HepG2 (cell line): ENCODE results near the gene CAPN10. TPM values are rescaled to one million over a fixed set of nuclear protein-coding genes. Genes with fewer than 3 reads are reported as not detected.
A peak's percentile ranks its signal among the peaks of the same experiment; 100 is the strongest.

ENCODE experiments used
- BCL6 ChIP-seq: IDR thresholded peaks from 2 replicates; pipeline ENCODE4 v1.6.1; 2016; ENCODE audit warnings: missing genetic modification reagents, missing compliant biosample characterization
- DDIT3 ChIP-seq: sonication (generic); formaldehyde crosslinking; IDR thresholded peaks from 2 replicates; pipeline ENCODE4 v1.4.0; 2020; ENCODE audit warnings: mild to moderate bottlenecking, missing genetic modification reagents
- HMGA1 ChIP-seq: sonication (generic); formaldehyde crosslinking; conservative IDR thresholded peaks from 2 replicates; pipeline ENCODE4 v1.4.0; 2020; ENCODE audit warnings: missing genetic modification reagents
- HMGXB3 ChIP-seq: sonication (generic); formaldehyde crosslinking; IDR thresholded peaks from 2 replicates; pipeline ENCODE4 v1.4.0; 2020; ENCODE audit warnings: missing genetic modification reagents, borderline replicate concordance
- KAT8 ChIP-seq: IDR thresholded peaks from 2 replicates; pipeline ENCODE4 v1.6.1; 2016; ENCODE audit warnings: missing genetic modification reagents, missing compliant biosample characterization
- MTF1 ChIP-seq: sonication (generic); formaldehyde crosslinking; IDR thresholded peaks from 2 replicates; pipeline ENCODE4 v1.5.0; 2020; ENCODE audit warnings: missing genetic modification reagents
- NKX3-1 ChIP-seq: sonication (generic); formaldehyde crosslinking; IDR thresholded peaks from 2 replicates; pipeline ENCODE4 v1.5.0; 2020; ENCODE audit warnings: missing genetic modification reagents
- STAT6 ChIP-seq: sonication (generic); formaldehyde crosslinking; IDR thresholded peaks from 2 replicates; pipeline ENCODE4 v1.4.0; 2020; ENCODE audit warnings: missing genetic modification reagents, mild to moderate bottlenecking, borderline replicate concordance
- ZBTB14 ChIP-seq: sonication (generic); formaldehyde crosslinking; IDR thresholded peaks from 2 replicates; pipeline ENCODE4 v1.4.0; 2020; ENCODE audit warnings: missing genetic modification reagents
- ZBTB4 ChIP-seq: sonication (generic); formaldehyde crosslinking; IDR thresholded peaks from 2 replicates; pipeline ENCODE4 v1.4.0; 2020; ENCODE audit warnings: missing genetic modification reagents, mild to moderate bottlenecking, borderline replicate concordance
- ZFY ChIP-seq: sonication (generic); formaldehyde crosslinking; IDR thresholded peaks from 2 replicates; pipeline ENCODE4 v1.4.0; 2020; ENCODE audit warnings: missing genetic modification reagents
- ZNF350 ChIP-seq: sonication (generic); formaldehyde crosslinking; IDR thresholded peaks from 2 replicates; pipeline ENCODE4 v1.4.0; 2020; ENCODE audit warnings: mild to moderate bottlenecking, low read depth, missing genetic modification reagents, borderline replicate concordance
- ZNF670 ChIP-seq: sonication (generic); formaldehyde crosslinking; IDR thresholded peaks from 2 replicates; pipeline ENCODE4 v1.8.0; 2022; ENCODE audit warnings: mild to moderate bottlenecking, missing genetic modification reagents, borderline replicate concordance
- ZSCAN21 ChIP-seq: sonication (generic); formaldehyde crosslinking; IDR thresholded peaks from 2 replicates; pipeline ENCODE4 v1.8.0; 2022; ENCODE audit warnings: mild to moderate bottlenecking, missing genetic modification reagents, moderate library complexity, borderline replicate concordance
- polyA plus RNA-seq, 8 experiments: library from polyadenylated mRNA; depleted of rRNA in 3 of 8; stranded (reverse) in 7 of 8; unstranded in 1 of 8; fragments of >200 nt; fragmentation: Illumina TruSeq in 4 of 8; extraction: Trizol in 4 of 8; gene quantifications; 2 replicates each; pipeline versions ENCODE4 v1.2.1 to v1.2.3, GENCODE V29; 2011 to 2016; ENCODE audit warnings: low read depth in 4 of 8, missing spikeins in 1 of 8, mixed read lengths in 1 of 8; ENCODE audit not compliant: insufficient read depth in 1 of 8
- total RNA-seq, 5 experiments: library from RNA; depleted of rRNA; stranded (reverse); fragments of >200 nt; fragmentation: Illumina TruSeq; extraction: Trizol; gene quantifications; 2 replicates each; pipeline ENCODE4 v1.2.3, GENCODE V29; 2016; ENCODE audit warnings: low read depth in 1 of 5

Gene CAPN10
- total and polyA plus RNA-seq, 2 of the 13 experiments (the other 11 are each of a cell fraction or from before 2014, with no cell fraction given), result 27.6 to 32.4 TPM

- TF ChIP-seq HMGXB3 (CRISPR knock-in tag), result no peak
- TF ChIP-seq DDIT3 (CRISPR knock-in tag), result no peak
- TF ChIP-seq BCL6 (CRISPR knock-in tag), result peak; percentile 79
- peak; percentile 33; the same call in 1 of the 2 replicates for TF ChIP-seq ZNF350 (CRISPR knock-in tag)
- TF ChIP-seq ZBTB14 (CRISPR knock-in tag), result no peak
- no peak for TF ChIP-seq ZNF670 (CRISPR knock-in tag)
- TF ChIP-seq MTF1 (CRISPR knock-in tag), result peak; percentile 49; the same call in 1 of the 2 replicates
- no peak for TF ChIP-seq ZBTB4 (CRISPR knock-in tag)
- no peak for TF ChIP-seq STAT6 (CRISPR knock-in tag)
- peak; percentile 82; the same call in 1 of the 2 replicates for TF ChIP-seq ZSCAN21 (CRISPR knock-in tag)
- peak; percentile 87; the same call in 1 of the 2 replicates for TF ChIP-seq KAT8 (CRISPR knock-in tag)
- no peak for TF ChIP-seq HMGA1
- peak; percentile 41; the same call in 1 of the 2 replicates for TF ChIP-seq NKX3-1 (CRISPR knock-in tag)
- TF ChIP-seq ZFY (CRISPR knock-in tag), result peak; percentile 88
Measured at GRCh38 chr2:240626531-240627300, 40.2 kb downstream of the CAPN10 start (continued).
